K562 (cell line): Measurements from ENCODE around the gene TFF3. TPM values are rescaled to one million over a fixed set of nuclear protein-coding genes. Genes with fewer than 3 reads are reported as not detected.

Source experiments
- ATAC-seq: fragments of 200-7000 bp; cut with Tn5 transposase; 3 replicates; pipeline ENCODE4 v1.9.1; 2020; ENCODE audit warnings: moderate library complexity
- BruUV-seq: library from RNA; stranded (reverse); fragments of 400-500 nt; replicated peaks from 2 replicates; lab custom pipeline; 2021; lab: Mats Ljungman, UMichigan
- CTCF ChIA-PET: fragments of 300-600 bp; formaldehyde crosslinking; extraction: SDS; loops from one replicate; lab custom pipeline; 2021; ENCODE audit warnings: low intra/inter-chr PET ratio; lab: Yijun Ruan, JAX
- POLR2A ChIA-PET: fragments of 300-600, 350-650 bp; sonication (Branson Sonifier 250); formaldehyde crosslinking; extraction: SDS; loops from one replicate; lab custom pipeline; 2021; ENCODE audit warnings: antibody characterized with exemption, inconsistent platforms; lab: Yijun Ruan, JAX
- DNase-seq, 4 experiments: peaks; one replicate each; pipeline versions ENCODE4 v3.0.0 to v3.0.0-alpha.2; 2011 to 2018; ENCODE audit warnings: low spot score in 3 of 4, mixed read lengths in 3 of 4; ENCODE audit errors: extremely low read depth in 1 of 4
- FAIRE-seq: peaks from 2 replicates; lab custom pipeline; 2011; peaks lifted over from hg19 to GRCh38; lab: Jason Lieb, UNC
- H2AFZ ChIP-seq: 2 replicates; pipeline ENCODE4 v1.6.0; 2011; ENCODE audit warnings: low read depth, low read length, control low read depth, inconsistent platforms
- H3K27ac ChIP-seq: fragments of 200-600 bp; 3 replicates; pipeline ENCODE4 v1.8.0; 2011; ENCODE audit warnings: low read depth, mild to moderate bottlenecking, control low read depth, inconsistent platforms, low read length, moderate library complexity, mixed read lengths; ENCODE audit errors: extremely low read depth
- H3K27me3 ChIP-seq, 2 experiments: fragments of 300-600 bp in 1 of 2; 2 replicates in 1 of 2; 3 replicates in 1 of 2; pipeline versions ENCODE4 v1.6.0 to v1.8.0; 2011; ENCODE audit warnings: inconsistent platforms in 2 of 2, low read length in 2 of 2, mild to moderate bottlenecking in 1 of 2, mixed read lengths in 1 of 2, moderate library complexity in 1 of 2; ENCODE audit not compliant: control insufficient read depth in 2 of 2, insufficient read depth in 2 of 2
- H3K36me3 ChIP-seq: fragments of 300-600 bp; 3 replicates; pipeline ENCODE4 v1.8.0; 2011; ENCODE audit warnings: mild to moderate bottlenecking, low read length, inconsistent platforms; ENCODE audit not compliant: control insufficient read depth, insufficient read depth
- H3K4me1 ChIP-seq, 2 experiments: fragments of 200-600 bp in 1 of 2; replicated peaks in 1 of 2; 2 replicates in 1 of 2; 3 replicates in 1 of 2; pipeline versions ENCODE4 v1.5.1 to v1.8.0; 2011; ENCODE audit warnings: inconsistent platforms in 2 of 2, low read length in 2 of 2, mild to moderate bottlenecking in 1 of 2, mixed read lengths in 1 of 2, moderate library complexity in 1 of 2; ENCODE audit not compliant: control insufficient read depth in 2 of 2, insufficient read depth in 2 of 2
- H3K4me2 ChIP-seq: 2 replicates; pipeline ENCODE4 v1.6.1; 2011; ENCODE audit warnings: low read length, control low read depth, inconsistent platforms, mixed read lengths; ENCODE audit not compliant: insufficient read depth
- H3K4me3 ChIP-seq: fragments of 200-600 bp; sonication (generic), shearing (Covaris generic); 2 replicates; pipeline ENCODE4 v1.5.1; 2016; ENCODE audit warnings: control low read depth, inconsistent platforms
- H3K79me2 ChIP-seq: fragments of 200-600 bp; 3 replicates; pipeline ENCODE4 v1.8.0; 2011; ENCODE audit warnings: low read length, inconsistent platforms; ENCODE audit not compliant: control insufficient read depth, insufficient read depth
- H3K9ac ChIP-seq, 2 experiments: 2 replicates each; pipeline versions ENCODE4 v1.6.0 to v1.6.1; 2011; ENCODE audit warnings: low read depth in 2 of 2, low read length in 2 of 2, control low read depth in 1 of 2, inconsistent platforms in 1 of 2, mild to moderate bottlenecking in 1 of 2, mixed read lengths in 1 of 2; ENCODE audit not compliant: insufficient read depth in 1 of 2
- H3K9me1 ChIP-seq: one replicate; pipeline ENCODE4 v1.6.0; 2011; ENCODE audit warnings: inconsistent platforms, mild to moderate bottlenecking, low read length, moderate library complexity; ENCODE audit not compliant: control insufficient read depth, insufficient read depth
- H3K9me3 ChIP-seq: replicated peaks from 2 replicates; pipeline ENCODE4 v1.5.1; 2011; ENCODE audit warnings: low read depth, low read length, inconsistent platforms; ENCODE audit not compliant: control insufficient read depth, insufficient read depth
- H4K20me1 ChIP-seq: replicated peaks from 2 replicates; pipeline ENCODE4 v1.6.1; 2011; ENCODE audit warnings: low read length, inconsistent platforms, mixed read lengths; ENCODE audit not compliant: control insufficient read depth, insufficient read depth
- WGBS: fragments of 100-300 bp; shearing (Covaris generic); methylation state at CpG from one replicate; pipeline ENCODE4 v1.1.6; 2016; ENCODE audit warnings: low coverage, mixed read lengths; ENCODE audit not compliant: insufficient coverage; ENCODE audit errors: missing lambda C conversion rate; 5-methylcytosine and 5-hydroxymethylcytosine counted together
- in situ Hi-C: fragments of 300-500 bp; cut with MboI; formaldehyde crosslinking; loops from 4 replicates; pipeline ENCODE4 v1.15.0; 2018; ENCODE audit warnings: inconsistent platforms, mixed read lengths
- intact Hi-C: fragments of 100-400 bp; cut with micrococcal nuclease; formaldehyde crosslinking; loops from 2 replicates; pipeline ENCODE4 v1.14.2; 2022
- polyA plus RNA-seq, 8 experiments: library from polyadenylated mRNA; depleted of rRNA in 4 of 8; stranded (reverse) in 5 of 8; unstranded in 3 of 8; fragments of >200 nt; fragmentation: Nextera tagmentation in 2 of 8; fragmentation: Illumina TruSeq in 1 of 8; extraction: Ambion mirVana in 2 of 8; extraction: Trizol in 1 of 8; gene quantifications; 2 replicates each; pipeline versions ENCODE4 v1.2.1 to v1.2.3, GENCODE V29; 2011 to 2014; ENCODE audit warnings: inconsistent platforms in 1 of 8, missing spikeins in 1 of 8
- total RNA-seq, 7 experiments: library from RNA; depleted of rRNA in 6 of 7; stranded (reverse); fragments of >200 nt in 6 of 7; fragmentation: Illumina TruSeq in 2 of 7; extraction: Trizol in 2 of 7; gene quantifications; 2 replicates each; pipeline versions ENCODE4 v1.2.1 to v1.2.3, GENCODE V29; 2011 to 2021; ENCODE audit warnings: low replicate concordance in 1 of 7
- TF ChIP-seq, protein P1 (sequence below): sonication (generic); formaldehyde crosslinking; IDR thresholded peaks from 2 replicates; pipeline ENCODE4 v1.8.0; 2023; ENCODE audit warnings: mild to moderate bottlenecking, missing genetic modification reagents

TFF3 gene
- total and polyA plus RNA-seq, 9 of the 15 experiments (the other 6 are each of a cell fraction or from before 2014, with no cell fraction given): 0.78 TPM; not detected in 8

GRCh38 chr21:42350318-42350910, 35.2 kb upstream of the TFF3 start:
- no peak overlapping the region; a peak in 1 of 4 replicates for H3K9ac ChIP-seq
- H3K4me2 ChIP-seq: no peak overlapping the region
- 0 out of 2 replicates have a peak, but pooled peaks cover 2% of the 10 kb centered on the region for H3K9me3 ChIP-seq
- H2AFZ ChIP-seq: no peak overlapping the region
- FAIRE-seq: no peak
- no peaks in the 10 kb centered on the region for H3K36me3 ChIP-seq
- H3K79me2 ChIP-seq: no peaks in the 10 kb centered on the region
- peaks cover 27 to 64% of the 10 kb centered on the region in 2 experiments for H3K27me3 ChIP-seq
- under 1% methylated on average over 11 of the region's 11 CpGs for WGBS
- no peak overlapping the region for H3K4me3 ChIP-seq
- intact Hi-C loops: no loop called here
- TF ChIP-seq, protein P1, sequence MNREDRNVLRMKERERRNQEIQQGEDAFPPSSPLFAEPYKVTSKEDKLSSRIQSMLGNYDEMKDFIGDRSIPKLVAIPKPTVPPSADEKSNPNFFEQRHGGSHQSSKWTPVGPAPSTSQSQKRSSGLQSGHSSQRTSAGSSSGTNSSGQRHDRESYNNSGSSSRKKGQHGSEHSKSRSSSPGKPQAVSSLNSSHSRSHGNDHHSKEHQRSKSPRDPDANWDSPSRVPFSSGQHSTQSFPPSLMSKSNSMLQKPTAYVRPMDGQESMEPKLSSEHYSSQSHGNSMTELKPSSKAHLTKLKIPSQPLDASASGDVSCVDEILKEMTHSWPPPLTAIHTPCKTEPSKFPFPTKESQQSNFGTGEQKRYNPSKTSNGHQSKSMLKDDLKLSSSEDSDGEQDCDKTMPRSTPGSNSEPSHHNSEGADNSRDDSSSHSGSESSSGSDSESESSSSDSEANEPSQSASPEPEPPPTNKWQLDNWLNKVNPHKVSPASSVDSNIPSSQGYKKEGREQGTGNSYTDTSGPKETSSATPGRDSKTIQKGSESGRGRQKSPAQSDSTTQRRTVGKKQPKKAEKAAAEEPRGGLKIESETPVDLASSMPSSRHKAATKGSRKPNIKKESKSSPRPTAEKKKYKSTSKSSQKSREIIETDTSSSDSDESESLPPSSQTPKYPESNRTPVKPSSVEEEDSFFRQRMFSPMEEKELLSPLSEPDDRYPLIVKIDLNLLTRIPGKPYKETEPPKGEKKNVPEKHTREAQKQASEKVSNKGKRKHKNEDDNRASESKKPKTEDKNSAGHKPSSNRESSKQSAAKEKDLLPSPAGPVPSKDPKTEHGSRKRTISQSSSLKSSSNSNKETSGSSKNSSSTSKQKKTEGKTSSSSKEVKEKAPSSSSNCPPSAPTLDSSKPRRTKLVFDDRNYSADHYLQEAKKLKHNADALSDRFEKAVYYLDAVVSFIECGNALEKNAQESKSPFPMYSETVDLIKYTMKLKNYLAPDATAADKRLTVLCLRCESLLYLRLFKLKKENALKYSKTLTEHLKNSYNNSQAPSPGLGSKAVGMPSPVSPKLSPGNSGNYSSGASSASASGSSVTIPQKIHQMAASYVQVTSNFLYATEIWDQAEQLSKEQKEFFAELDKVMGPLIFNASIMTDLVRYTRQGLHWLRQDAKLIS: no peak
- ATAC-seq: peak; percentile 48; the same call in 1 of the 3 replicates
- no peak for DNase-seq
- POLR2A ChIA-PET: interaction anchor here (0.6 to 0.8 kb wide), 5 partner anchors 9 to 312 kb away, joined by 3 to 5 read pairs (median 3); no protein-coding TSS in a partner anchor
- BruUV-seq: no TSS peak
- peaks cover 0 to 4% of the 10 kb centered on the region in 2 experiments; a peak in 1 of 5 replicates for H3K4me1 ChIP-seq
- H3K27ac ChIP-seq: no peak overlapping the region
- in situ Hi-C loops: no loop called here
- no peaks in the 10 kb centered on the region; the same call in 1 of the 2 replicates for H4K20me1 ChIP-seq
- no peaks in the 10 kb centered on the region for H3K9me1 ChIP-seq
- CTCF ChIA-PET: no interaction called here
